ENCODE results near the gene GPR78.

Gene GPR78

GRCh38 chr4:8546766-8547107 lies 33.5 kb upstream of the GPR78 start:
- no peak for DNase-seq (ENCODE audit: low read depth in 1 of 2, low spot score in 1 of 2)

GRCh38 chr4:8547108-8547911 lies 32.9 kb upstream of the GPR78 start:
- DNase-seq (ENCODE audit: low read depth in 1 of 2, low spot score in 1 of 2): no peak

GRCh38 chr4:8547912-8548730 lies 32.1 kb upstream of the GPR78 start:
- DNase-seq (ENCODE audit: low read depth in 1 of 2, low spot score in 1 of 2): no peak

- no peak for DNase-seq (ENCODE audit: low read depth in 1 of 2, low spot score in 1 of 2)
These were observed 31.4 kb upstream of the GPR78 start for GRCh38 chr4:8548731-8549351.

- DNase-seq (ENCODE audit: low read depth in 1 of 2, low spot score in 1 of 2): no peak
These were observed 30.8 kb upstream of the GPR78 start for GRCh38 chr4:8549352-8549931.

GRCh38 chr4:8550691-8551090 lies 29.5 kb upstream of the GPR78 start:
- no peak for DNase-seq (ENCODE audit: low read depth in 1 of 2, low spot score in 1 of 2)

GRCh38 chr4:8552024-8552423 lies 28.2 kb upstream of the GPR78 start:
- no peak for DNase-seq (ENCODE audit: low read depth in 1 of 2, low spot score in 1 of 2)

- DNase-seq (ENCODE audit: low read depth in 1 of 2, low spot score in 1 of 2): no peak
These were observed 27.5 kb upstream of the GPR78 start for GRCh38 chr4:8552581-8553205.

- DNase-seq (ENCODE audit: low read depth in 1 of 2, low spot score in 1 of 2): no peak
These were observed 27.0 kb upstream of the GPR78 start for GRCh38 chr4:8553216-8553615.

- no peak for DNase-seq (ENCODE audit: low read depth in 1 of 2, low spot score in 1 of 2)
These were observed 26.2 kb upstream of the GPR78 start for GRCh38 chr4:8553991-8554405.

GRCh38 chr4:8554555-8555100 lies 25.6 kb upstream of the GPR78 start:
- no peak for DNase-seq (ENCODE audit: low read depth in 1 of 2, low spot score in 1 of 2)

GRCh38 chr4:8555716-8556115 lies 24.5 kb upstream of the GPR78 start:
- no peak for DNase-seq (ENCODE audit: low read depth in 1 of 2, low spot score in 1 of 2)

- DNase-seq (ENCODE audit: low read depth in 1 of 2, low spot score in 1 of 2): no peak
These were observed 23.6 kb upstream of the GPR78 start for GRCh38 chr4:8556341-8557150.

- DNase-seq (ENCODE audit: low read depth in 1 of 2, low spot score in 1 of 2): no peak
These were observed 22.8 kb upstream of the GPR78 start for GRCh38 chr4:8557151-8558076.

GRCh38 chr4:8558080-8558960 lies 21.9 kb upstream of the GPR78 start:
- DNase-seq (ENCODE audit: low read depth in 1 of 2, low spot score in 1 of 2): no peak

GRCh38 chr4:8559011-8559410 lies 21.2 kb upstream of the GPR78 start:
- no peak for DNase-seq (ENCODE audit: low read depth in 1 of 2, low spot score in 1 of 2)

- DNase-seq (ENCODE audit: low read depth in 1 of 2, low spot score in 1 of 2): no peak
These were observed 20.5 kb upstream of the GPR78 start for GRCh38 chr4:8559524-8560264.
